ENCODE results near the gene KRTAP5-3.
"Not testable (repeated sequence)": the region's sequence is repeated elsewhere in the genome, so short reads cannot be mapped to it uniquely, and the experiment has no call there.

Gene KRTAP5-3

DNA sequence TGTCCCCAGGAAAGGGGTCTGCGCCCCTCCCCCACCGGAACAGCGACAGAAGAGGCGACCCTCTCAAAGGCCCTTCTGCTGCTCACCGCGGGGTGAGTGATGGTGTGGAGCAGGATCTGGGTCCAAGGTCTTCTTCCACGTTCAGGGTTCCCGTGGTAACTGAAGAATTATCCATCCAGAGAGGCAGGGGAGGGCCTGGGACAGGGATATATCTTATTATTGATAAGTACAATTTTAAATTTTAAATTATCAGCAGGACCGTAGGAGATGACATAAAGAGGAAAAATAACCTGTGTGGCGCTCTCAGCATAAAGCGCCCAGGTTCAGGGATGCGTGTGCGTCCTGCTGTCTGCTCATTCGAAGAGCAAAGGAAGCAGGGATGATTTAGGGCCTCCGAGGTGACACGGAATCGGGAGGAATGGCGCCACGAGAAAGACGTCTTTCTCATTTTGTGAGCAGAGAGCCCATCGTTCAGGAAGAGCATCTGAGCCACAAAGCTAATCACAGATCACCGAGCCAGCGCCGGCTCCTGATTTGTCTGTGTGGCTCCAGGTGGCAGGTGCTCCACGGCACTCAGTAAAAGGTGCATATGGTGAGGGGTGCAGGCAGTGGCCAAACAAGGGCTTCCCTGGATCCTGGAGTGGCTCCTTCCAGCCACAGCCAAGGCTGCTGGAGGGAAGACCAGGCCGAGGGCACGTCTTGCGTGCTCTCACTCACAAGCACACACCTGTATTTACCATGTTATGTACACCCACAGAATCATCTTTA, 40.6 kb upstream of the KRTAP5-3 start:
- no peak overlapping the region for H3K27ac ChIP-seq
- no peak for TF ChIP-seq ZFX (IDR thresholded peaks at IDR 0.05; ENCODE audit: borderline replicate concordance)
- TF ChIP-seq, protein P1, sequence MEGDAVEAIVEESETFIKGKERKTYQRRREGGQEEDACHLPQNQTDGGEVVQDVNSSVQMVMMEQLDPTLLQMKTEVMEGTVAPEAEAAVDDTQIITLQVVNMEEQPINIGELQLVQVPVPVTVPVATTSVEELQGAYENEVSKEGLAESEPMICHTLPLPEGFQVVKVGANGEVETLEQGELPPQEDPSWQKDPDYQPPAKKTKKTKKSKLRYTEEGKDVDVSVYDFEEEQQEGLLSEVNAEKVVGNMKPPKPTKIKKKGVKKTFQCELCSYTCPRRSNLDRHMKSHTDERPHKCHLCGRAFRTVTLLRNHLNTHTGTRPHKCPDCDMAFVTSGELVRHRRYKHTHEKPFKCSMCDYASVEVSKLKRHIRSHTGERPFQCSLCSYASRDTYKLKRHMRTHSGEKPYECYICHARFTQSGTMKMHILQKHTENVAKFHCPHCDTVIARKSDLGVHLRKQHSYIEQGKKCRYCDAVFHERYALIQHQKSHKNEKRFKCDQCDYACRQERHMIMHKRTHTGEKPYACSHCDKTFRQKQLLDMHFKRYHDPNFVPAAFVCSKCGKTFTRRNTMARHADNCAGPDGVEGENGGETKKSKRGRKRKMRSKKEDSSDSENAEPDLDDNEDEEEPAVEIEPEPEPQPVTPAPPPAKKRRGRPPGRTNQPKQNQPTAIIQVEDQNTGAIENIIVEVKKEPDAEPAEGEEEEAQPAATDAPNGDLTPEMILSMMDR (IDR thresholded peaks at IDR 0.05) = no peak

DNA sequence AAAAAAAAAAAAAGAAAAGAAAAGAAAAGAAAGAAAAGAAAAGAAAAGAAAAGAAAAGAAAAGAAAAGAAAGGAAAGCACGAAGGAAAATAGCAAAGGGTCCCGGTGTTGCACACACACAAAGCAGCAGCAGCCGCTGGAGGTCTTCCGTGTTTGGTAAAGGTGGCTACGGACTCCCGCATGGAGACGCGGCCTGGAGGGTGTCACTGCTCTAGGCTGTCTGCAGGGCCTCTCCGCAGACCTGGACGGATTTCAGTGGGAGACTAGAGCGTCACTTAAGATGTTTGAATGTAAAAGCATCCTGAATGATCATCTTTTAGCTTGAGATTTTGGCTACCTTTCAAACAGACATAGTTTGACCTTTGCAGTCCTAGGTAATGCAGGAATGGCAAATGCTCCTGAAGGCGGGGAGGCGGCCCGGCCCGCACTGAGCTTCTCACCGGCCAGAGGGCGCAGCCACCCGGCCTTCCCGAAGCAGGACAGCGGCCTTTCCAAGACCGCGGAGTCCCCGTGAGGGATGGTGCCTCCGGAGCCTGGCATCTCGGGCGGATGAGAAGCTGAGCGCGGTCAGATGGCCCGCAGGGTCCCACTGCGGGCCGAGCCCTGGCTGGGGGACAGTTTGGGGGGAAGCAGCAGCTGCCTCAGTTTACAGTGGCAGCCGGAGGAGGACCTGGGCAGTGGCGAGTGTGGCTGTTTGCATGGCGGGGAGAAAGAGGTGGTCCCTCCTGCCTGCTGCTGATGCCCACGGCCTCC, 39.8 kb upstream of the KRTAP5-3 start:
- no peak overlapping the region for H3K27ac ChIP-seq
- no peak for TF ChIP-seq ZFX (IDR thresholded peaks at IDR 0.05; ENCODE audit: borderline replicate concordance)
- TF ChIP-seq, protein P1 (IDR thresholded peaks at IDR 0.05) = no peak

DNA sequence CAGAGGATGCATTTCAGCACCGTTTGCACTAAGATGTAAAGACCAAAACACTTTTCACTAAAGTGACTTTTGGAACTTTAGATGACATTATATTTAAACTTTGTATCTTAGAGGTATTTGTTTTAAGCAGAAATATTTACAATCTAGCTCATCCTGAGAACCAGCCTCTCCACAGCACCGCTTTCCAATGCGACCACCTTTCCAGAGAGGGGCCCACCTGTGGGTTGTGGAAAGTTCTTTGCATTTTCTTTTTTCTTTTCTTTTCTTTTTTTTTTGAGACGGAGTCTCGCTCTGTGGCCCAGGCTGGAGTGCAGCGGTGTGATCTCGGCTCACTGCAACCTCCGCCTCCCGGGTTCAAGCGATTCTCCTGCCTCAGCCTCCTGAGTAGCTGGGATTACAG, 38.3 kb upstream of the KRTAP5-3 start:
- H3K27ac ChIP-seq = not testable (repeated sequence)

DNA sequence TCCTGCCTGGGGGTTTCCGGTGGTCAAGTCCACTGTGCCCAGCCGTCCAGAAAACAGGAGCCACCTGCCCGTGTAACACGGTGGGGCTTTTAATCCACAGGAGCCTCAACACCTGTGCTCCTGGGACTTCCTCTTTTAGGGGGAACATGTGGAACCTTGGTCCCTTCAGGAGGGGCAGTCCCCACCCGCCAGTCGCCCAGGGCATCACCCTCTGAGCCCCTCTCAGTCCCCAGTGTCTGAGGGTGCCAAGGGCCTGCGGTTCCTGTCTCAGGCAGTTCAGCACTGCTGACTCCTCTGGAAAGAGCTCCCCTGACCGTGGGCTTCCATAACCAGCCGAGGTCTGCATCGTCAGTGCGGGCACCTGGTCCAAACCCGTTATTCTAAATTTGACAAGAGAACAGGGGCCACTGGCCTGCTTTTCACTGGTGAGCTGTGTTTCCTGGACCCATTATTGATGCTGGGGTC, 37.1 kb upstream of the KRTAP5-3 start:
- no peak for TF ChIP-seq ZFX (IDR thresholded peaks at IDR 0.05; ENCODE audit: borderline replicate concordance)
- TF ChIP-seq, protein P1 (IDR thresholded peaks at IDR 0.05) = no peak

DNA sequence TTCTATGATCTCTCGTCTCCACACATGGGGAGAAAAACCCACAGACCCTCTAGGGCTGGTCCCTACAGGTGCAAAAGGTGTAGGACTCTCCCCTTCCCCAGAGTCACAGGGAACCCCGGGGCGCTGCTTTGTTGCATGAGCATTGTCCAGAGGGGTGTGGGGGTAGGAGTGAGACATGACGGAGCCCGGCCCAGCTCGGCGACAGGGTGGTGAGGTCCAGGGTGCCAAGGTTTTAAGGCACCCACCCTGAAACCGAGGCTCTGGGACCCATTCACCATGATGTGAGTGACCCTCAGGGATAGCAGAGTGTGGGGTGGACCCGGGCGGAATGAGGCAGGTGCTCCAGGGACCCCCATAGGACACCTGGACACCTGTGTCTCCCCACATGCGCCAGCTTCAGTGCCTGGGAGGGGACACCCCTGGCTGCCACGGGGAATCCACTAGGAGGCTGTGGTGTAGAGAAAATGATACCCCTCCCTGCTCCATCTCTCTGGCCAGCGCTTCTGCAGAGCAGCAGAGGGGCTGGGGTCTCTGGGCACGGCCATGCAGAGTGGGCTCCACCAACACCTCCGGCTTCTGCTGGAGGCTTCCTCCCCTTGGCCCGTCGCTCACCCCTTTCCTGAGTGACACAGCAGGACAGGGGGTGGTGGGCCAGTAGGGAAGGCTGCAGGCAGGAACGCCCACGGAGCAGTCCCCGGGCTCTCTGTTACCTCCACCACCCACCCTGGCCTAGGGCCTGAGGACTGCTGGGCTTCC, 36.5 kb upstream of the KRTAP5-3 start:
- no peak overlapping the region for H3K27ac ChIP-seq
- TF ChIP-seq, protein P1 (IDR thresholded peaks at IDR 0.05) = no peak
- TF ChIP-seq ZFX (IDR thresholded peaks at IDR 0.05; ENCODE audit: borderline replicate concordance) = no peak

More for the DNA sequence above, 37.1 kb upstream of the KRTAP5-3 start:
- H3K27ac ChIP-seq = no peak overlapping the region

DNA sequence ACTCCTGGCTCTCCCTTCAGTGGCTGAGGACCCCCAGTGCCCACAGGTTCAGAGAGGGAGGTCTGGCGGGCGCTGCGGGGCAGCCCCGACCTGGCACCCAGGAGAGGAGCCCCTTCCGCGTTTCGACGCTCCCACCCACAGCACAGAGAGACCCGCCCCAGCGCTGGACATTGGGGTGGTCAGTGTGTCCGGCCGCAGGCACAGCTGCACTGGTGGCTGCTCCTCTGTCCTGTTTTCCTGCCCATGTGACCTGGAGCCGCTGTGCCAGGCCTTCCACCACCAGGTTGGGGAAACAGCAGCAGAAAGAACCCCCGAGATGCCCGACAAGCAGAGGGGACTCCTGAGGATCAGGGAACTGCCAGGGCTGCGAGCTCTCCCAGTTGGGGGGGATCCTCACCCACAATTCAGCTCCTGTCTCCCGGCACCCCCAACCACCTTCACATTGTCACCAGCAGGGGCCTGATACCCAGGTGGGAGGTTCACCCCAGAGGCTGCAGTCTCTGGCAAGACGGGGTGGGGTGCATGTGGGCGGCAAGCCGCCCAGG, 35.0 kb upstream of the KRTAP5-3 start:
- no peak overlapping the region for H3K27ac ChIP-seq
- TF ChIP-seq ZFX (IDR thresholded peaks at IDR 0.05; ENCODE audit: borderline replicate concordance) = no peak
- TF ChIP-seq, protein P1 (IDR thresholded peaks at IDR 0.05) = no peak
